SJCRH30 (cell line): Measurements from ENCODE around the gene DMKN. TPM values are rescaled to one million over a fixed set of nuclear protein-coding genes. Genes with fewer than 3 reads are reported as not detected.
"Not testable (repeated sequence)": the region's sequence is repeated elsewhere in the genome, so short reads cannot be mapped to it uniquely, and the experiment has no call there.

Experiments
- DNase-seq, 2 experiments: peaks; one replicate each; pipeline ENCODE4 v3.0.0-alpha.2; 2015 to 2020
- H3K27ac ChIP-seq: fragments of 250-450 bp; sonication (Bioruptor Pico); 2 replicates; pipeline ENCODE4 v1.5.1; 2020; ENCODE audit warnings: mild to moderate bottlenecking, moderate library complexity
- H3K27me3 ChIP-seq: fragments of 250-450 bp; sonication (Bioruptor Pico); 2 replicates; pipeline ENCODE4 v1.5.1; 2020; ENCODE audit warnings: mild to moderate bottlenecking, moderate library complexity
- H3K36me3 ChIP-seq: fragments of 250-450 bp; sonication (Bioruptor Pico); 2 replicates; pipeline ENCODE4 v1.5.1; 2020; ENCODE audit warnings: mild to moderate bottlenecking, moderate library complexity
- H3K4me1 ChIP-seq: fragments of 250-450 bp; sonication (Bioruptor Pico); 2 replicates; pipeline ENCODE4 v1.5.1; 2020; ENCODE audit warnings: mild to moderate bottlenecking, moderate library complexity
- H3K4me3 ChIP-seq: fragments of 250-450 bp; sonication (Bioruptor Pico); 2 replicates; pipeline ENCODE4 v1.5.1; 2020; ENCODE audit warnings: mild to moderate bottlenecking, moderate library complexity
- H3K9me3 ChIP-seq: fragments of 250-450 bp; sonication (Bioruptor Pico); replicated peaks from 2 replicates; pipeline ENCODE4 v1.5.1; 2020; ENCODE audit warnings: mild to moderate bottlenecking, moderate library complexity
- total RNA-seq: library from RNA; depleted of rRNA; stranded (reverse); fragments of >200 nt; shearing (Covaris generic); gene quantifications from 2 replicates; pipeline ENCODE4 v1.2.3, GENCODE V29; 2014

DMKN gene
- total RNA-seq, 1 experiment from 2014 or later, result not detected

- Histone ChIP-seq H3K27me3 (0 out of 2 replicates have a peak, but pooled peaks cover 8% of the 10 kb centered on the region), H3K4me1 (no peaks in the 10 kb centered on the region), H3K27ac (no peak overlapping the region), H3K36me3 (no peaks in the 10 kb centered on the region), H3K4me3 (no peak overlapping the region), H3K9me3 (no peaks in the 10 kb centered on the region)
- DNase-seq, result no peak
Observed at GRCh38 chr19:35478794-35479677, 34.4 kb downstream of the DMKN start.

GRCh38 chr19:35476149-35476548 is 37.3 kb downstream of the DMKN start:
- Histone ChIP-seq H3K27ac (no peak overlapping the region), H3K27me3 (0 out of 2 replicates have a peak, but pooled peaks cover 9% of the 10 kb centered on the region), H3K36me3 (no peaks in the 10 kb centered on the region), H3K4me3 (no peak overlapping the region), H3K9me3 (no peaks in the 10 kb centered on the region), H3K4me1 (no peaks in the 10 kb centered on the region)
- no peak for DNase-seq

- not testable (repeated sequence) for H3K4me3 ChIP-seq, H3K36me3 ChIP-seq, H3K27ac ChIP-seq, H3K27me3 ChIP-seq, H3K9me3 ChIP-seq, H3K4me1 ChIP-seq, DNase-seq
Observed at GRCh38 chr19:35474594-35474993, 38.9 kb downstream of the DMKN start.

- no peak overlapping the region for H3K27ac ChIP-seq
- no peak for DNase-seq
- H3K9me3 ChIP-seq, result no peaks in the 10 kb centered on the region
- no peak overlapping the region for H3K4me3 ChIP-seq
- peaks cover 10% of the 10 kb centered on the region; the same call in 1 of the 2 replicates for H3K27me3 ChIP-seq
- H3K36me3 ChIP-seq, result no peaks in the 10 kb centered on the region
- no peaks in the 10 kb centered on the region for H3K4me1 ChIP-seq
Observed at GRCh38 chr19:35474104-35474503, 39.3 kb downstream of the DMKN start.

- no peak overlapping the region for H3K4me3 ChIP-seq
- no peaks in the 10 kb centered on the region for H3K4me1 ChIP-seq
- DNase-seq, result no peak
Observed at GRCh38 chr19:35471946-35472345, 41.5 kb downstream of the DMKN start.

GRCh38 chr19:35471075-35471474 is 42.4 kb downstream of the DMKN start:
- peaks cover 15% of the 10 kb centered on the region; the same call in 1 of the 2 replicates for H3K27me3 ChIP-seq
- not testable (repeated sequence) for H3K4me3 ChIP-seq, H3K27ac ChIP-seq, H3K36me3 ChIP-seq, H3K9me3 ChIP-seq, DNase-seq, H3K4me1 ChIP-seq

More at GRCh38 chr19:35471946-35472345, 41.5 kb downstream of the DMKN start:
- Histone ChIP-seq H3K27me3 (peaks cover 15% of the 10 kb centered on the region; the same call in 1 of the 2 replicates), H3K27ac (no peak overlapping the region), H3K36me3 (no peaks in the 10 kb centered on the region), H3K9me3 (no peaks in the 10 kb centered on the region)

GRCh38 chr19:35470128-35470527 is 43.3 kb downstream of the DMKN start:
- Histone ChIP-seq H3K36me3 (no peaks in the 10 kb centered on the region), H3K27me3 (peaks cover 15% of the 10 kb centered on the region; the same call in 1 of the 2 replicates), H3K4me3 (no peak overlapping the region), H3K4me1 (no peaks in the 10 kb centered on the region), H3K9me3 (no peaks in the 10 kb centered on the region), H3K27ac (no peak overlapping the region)
- DNase-seq, result no peak

- peak; percentile 11 to 22 for DNase-seq
- no peaks in the 10 kb centered on the region for H3K36me3 ChIP-seq
- H3K4me1 ChIP-seq, result no peaks in the 10 kb centered on the region
- H3K27ac ChIP-seq, result no peak overlapping the region
- no peaks in the 10 kb centered on the region for H3K9me3 ChIP-seq
- no peak overlapping the region for H3K4me3 ChIP-seq
- peaks cover 10% of the 10 kb centered on the region; the same call in 1 of the 2 replicates for H3K27me3 ChIP-seq
Observed at GRCh38 chr19:35468637-35469036, 44.8 kb downstream of the DMKN start.

- Histone ChIP-seq H3K4me1 (no peaks in the 10 kb centered on the region), H3K36me3 (no peaks in the 10 kb centered on the region), H3K9me3 (no peaks in the 10 kb centered on the region), H3K27me3 (peaks cover 10% of the 10 kb centered on the region; the same call in 1 of the 2 replicates), H3K4me3 (no peak overlapping the region), H3K27ac (no peak overlapping the region)
- DNase-seq, result no peak
Observed at GRCh38 chr19:35466259-35466658, 47.2 kb downstream of the DMKN start.

GRCh38 chr19:35462956-35463355 is 50.5 kb downstream of the DMKN start:
- not testable (repeated sequence) for DNase-seq, H3K36me3 ChIP-seq, H3K4me3 ChIP-seq, H3K9me3 ChIP-seq, H3K4me1 ChIP-seq, H3K27ac ChIP-seq, H3K27me3 ChIP-seq

GRCh38 chr19:35462476-35462953 is 50.9 kb downstream of the DMKN start:
- no peak for DNase-seq
- no peaks in the 10 kb centered on the region for H3K36me3 ChIP-seq
- H3K4me1 ChIP-seq, result no peaks in the 10 kb centered on the region
- no peaks in the 10 kb centered on the region for H3K9me3 ChIP-seq
- H3K27me3 ChIP-seq, result no peaks in the 10 kb centered on the region; the same call in 1 of the 2 replicates
- no peak overlapping the region for H3K27ac ChIP-seq
- H3K4me3 ChIP-seq, result no peak overlapping the region

- H3K9me3 ChIP-seq, H3K36me3 ChIP-seq, DNase-seq, H3K4me1 ChIP-seq, H3K4me3 ChIP-seq, H3K27ac ChIP-seq, H3K27me3 ChIP-seq: not testable (repeated sequence)
Observed at GRCh38 chr19:35461788-35462187, 51.7 kb downstream of the DMKN start.

- Histone ChIP-seq H3K36me3 (no peaks in the 10 kb centered on the region), H3K9me3 (no peaks in the 10 kb centered on the region), H3K27me3 (no peaks in the 10 kb centered on the region), H3K4me3 (no peak overlapping the region), H3K4me1 (no peaks in the 10 kb centered on the region), H3K27ac (no peak overlapping the region)
- DNase-seq, result no peak
Observed at GRCh38 chr19:35461060-35461459, 52.4 kb downstream of the DMKN start.

- H3K4me1 ChIP-seq, result no peaks in the 10 kb centered on the region
Observed at GRCh38 chr19:35460608-35461007, 52.8 kb downstream of the DMKN start.

GRCh38 chr19:35459414-35460082 is 53.9 kb downstream of the DMKN start:
- Histone ChIP-seq H3K9me3 (no peaks in the 10 kb centered on the region), H3K27me3 (no peaks in the 10 kb centered on the region), H3K4me1 (no peaks in the 10 kb centered on the region), H3K4me3 (no peak overlapping the region), H3K36me3 (no peaks in the 10 kb centered on the region), H3K27ac (no peak overlapping the region)
- DNase-seq, result no peak

More at GRCh38 chr19:35460608-35461007, 52.8 kb downstream of the DMKN start:
- no peak overlapping the region for H3K4me3 ChIP-seq
- no peaks in the 10 kb centered on the region for H3K27me3 ChIP-seq
- no peak for DNase-seq
- H3K36me3 ChIP-seq, result no peaks in the 10 kb centered on the region
- no peaks in the 10 kb centered on the region for H3K9me3 ChIP-seq
- H3K27ac ChIP-seq, result no peak overlapping the region
